Osteoblast (primary cell): ENCODE measurements around the gene IRS2. TPM values are rescaled to one million over a fixed set of nuclear protein-coding genes. Genes with fewer than 3 reads are reported as not detected.

Experiments used
- DNase-seq: peaks from one replicate; pipeline ENCODE4 v3.0.0; 2011; ENCODE audit warnings: low spot score, mixed read lengths; ENCODE audit not compliant: insufficient read length; ENCODE audit errors: missing footprints
- H2AFZ ChIP-seq: 2 replicates; pipeline ENCODE4 v1.6.0; 2011; ENCODE audit warnings: mild to moderate bottlenecking, low read length
- H3K27ac ChIP-seq: 2 replicates; pipeline ENCODE4 v1.5.1; 2011; ENCODE audit warnings: mild to moderate bottlenecking, low read depth, low read length, moderate library complexity
- H3K27me3 ChIP-seq: 2 replicates; pipeline ENCODE4 v1.6.0; 2012; ENCODE audit warnings: mild to moderate bottlenecking, control low read depth, inconsistent platforms, low read length, moderate library complexity; ENCODE audit not compliant: insufficient read depth
- H3K36me3 ChIP-seq: 2 replicates; pipeline ENCODE4 v1.5.1; 2011; ENCODE audit warnings: mild to moderate bottlenecking, low read length, control low read depth, moderate library complexity; ENCODE audit not compliant: insufficient read depth
- H3K4me1 ChIP-seq: 2 replicates; pipeline ENCODE4 v1.5.1; 2011; ENCODE audit warnings: mild to moderate bottlenecking, low read length, control low read depth, moderate library complexity; ENCODE audit not compliant: insufficient read depth
- H3K4me2 ChIP-seq: 2 replicates; pipeline ENCODE4 v1.6.0; 2011; ENCODE audit warnings: mild to moderate bottlenecking, low read length; ENCODE audit not compliant: insufficient read depth
- H3K4me3 ChIP-seq: fragments of 200-600 bp; sonication (generic); 3 replicates; pipeline ENCODE4 v1.5.1; 2012; ENCODE audit warnings: mild to moderate bottlenecking, low read length, inconsistent platforms; ENCODE audit not compliant: insufficient read depth
- H3K79me2 ChIP-seq: 2 replicates; pipeline ENCODE4 v1.6.0; 2012; ENCODE audit warnings: mild to moderate bottlenecking, low read length, control low read depth, inconsistent platforms; ENCODE audit not compliant: insufficient read depth
- H3K9me3 ChIP-seq: 2 replicates; pipeline ENCODE4 v1.5.1; 2011; ENCODE audit warnings: low read depth, low read length, control low read depth
- H4K20me1 ChIP-seq: 2 replicates; pipeline ENCODE4 v1.6.0; 2012; ENCODE audit warnings: mild to moderate bottlenecking, low read length, control low read depth; ENCODE audit not compliant: insufficient read depth
- CTCF ChIP-seq: IDR thresholded peaks from 2 replicates; pipeline ENCODE4 v1.5.1; 2011; ENCODE audit warnings: mild to moderate bottlenecking, low read depth, low read length, moderate library complexity; ENCODE audit errors: extremely low read depth
- total RNA-seq: library from RNA; depleted of rRNA; stranded (reverse); fragments of >200 nt; gene quantifications from 2 replicates; pipeline ENCODE4 v1.2.3, GENCODE V29; 2012

IRS2 gene
- total RNA-seq, 1 donor, result 8.3 TPM

GRCh38 chr13:109812382-109812781 lies 26.0 kb upstream of the IRS2 start:
- Histone ChIP-seq H4K20me1 (no peaks in the 10 kb centered on the region), H3K79me2 (no peaks in the 10 kb centered on the region), H3K4me3 (no peak overlapping the region), H3K9me3 (no peaks in the 10 kb centered on the region), H3K36me3 (no peaks in the 10 kb centered on the region), H2AFZ (no peak overlapping the region), H3K27ac (no peak overlapping the region), H3K4me2 (no peak overlapping the region), H3K27me3 (peaks cover 3% of the 10 kb centered on the region), H3K4me1 (peaks cover 3% of the 10 kb centered on the region)
- TF ChIP-seq CTCF, result no peak
- no peak for DNase-seq

GRCh38 chr13:109810761-109811510 lies 24.6 kb upstream of the IRS2 start:
- no peak overlapping the region for H3K27ac ChIP-seq
- peaks cover 3% of the 10 kb centered on the region for H3K27me3 ChIP-seq
- no peak overlapping the region for H2AFZ ChIP-seq
- no peaks in the 10 kb centered on the region for H4K20me1 ChIP-seq
- no peaks in the 10 kb centered on the region for H3K9me3 ChIP-seq
- H3K4me1 ChIP-seq, result no peaks in the 10 kb centered on the region
- H3K36me3 ChIP-seq, result no peaks in the 10 kb centered on the region
- no peak for TF ChIP-seq CTCF
- H3K79me2 ChIP-seq, result no peaks in the 10 kb centered on the region
- H3K4me2 ChIP-seq, result no peak overlapping the region
- DNase-seq, result no peak
- no peak overlapping the region for H3K4me3 ChIP-seq

GRCh38 chr13:109809216-109809932 lies 23.0 kb upstream of the IRS2 start:
- no peak overlapping the region for H3K4me3 ChIP-seq
- peaks cover 7% of the 10 kb centered on the region for H3K27me3 ChIP-seq
- DNase-seq, result no peak
- no peaks in the 10 kb centered on the region for H3K4me1 ChIP-seq
- H3K27ac ChIP-seq, result no peak overlapping the region
- no peak overlapping the region for H2AFZ ChIP-seq
- H3K36me3 ChIP-seq, result no peaks in the 10 kb centered on the region
- H3K9me3 ChIP-seq, result no peaks in the 10 kb centered on the region
- H3K4me2 ChIP-seq, result no peak overlapping the region
- TF ChIP-seq CTCF, result no peak
- no peaks in the 10 kb centered on the region for H3K79me2 ChIP-seq
- H4K20me1 ChIP-seq, result no peaks in the 10 kb centered on the region

- no peak overlapping the region for H3K4me2 ChIP-seq
- no peak overlapping the region for H2AFZ ChIP-seq
- TF ChIP-seq CTCF, result no peak
- no peaks in the 10 kb centered on the region for H3K79me2 ChIP-seq
- H4K20me1 ChIP-seq, result no peaks in the 10 kb centered on the region
- H3K9me3 ChIP-seq, result no peaks in the 10 kb centered on the region
- H3K4me3 ChIP-seq, result no peak overlapping the region
- peaks cover 3% of the 10 kb centered on the region for H3K27me3 ChIP-seq
- H3K4me1 ChIP-seq, result no peaks in the 10 kb centered on the region
- no peaks in the 10 kb centered on the region for H3K36me3 ChIP-seq
- H3K27ac ChIP-seq, result no peak overlapping the region
- no peak for DNase-seq
These were observed 21.0 kb upstream of the IRS2 start for GRCh38 chr13:109807345-109807744.
